Coronary artery (tissue), 2 donors: ENCODE measurements around the gene RNU6-7.

Source experiments
- DNase-seq: peaks from one replicate; pipeline ENCODE4 v3.0.0-alpha.2; 2017; ENCODE audit warnings: low spot score
- H3K27ac ChIP-seq, 2 donors: fragments of 200-600 bp; sonication (generic); one replicate each; pipeline ENCODE4 v1.5.1; 2016 to 2019
- H3K4me3 ChIP-seq: fragments of 200-600 bp; sonication (generic); 2 replicates; pipeline ENCODE4 v1.5.1; 2016; ENCODE audit warnings: mild to moderate bottlenecking, moderate library complexity
- TF ChIP-seq, protein P1 (sequence below): fragments of 200-600 bp; sonication (generic); IDR thresholded peaks from one replicate; pipeline ENCODE4 v1.5.1; 2019; ENCODE audit warnings: antibody characterized with exemption

Gene RNU6-7

DNA sequence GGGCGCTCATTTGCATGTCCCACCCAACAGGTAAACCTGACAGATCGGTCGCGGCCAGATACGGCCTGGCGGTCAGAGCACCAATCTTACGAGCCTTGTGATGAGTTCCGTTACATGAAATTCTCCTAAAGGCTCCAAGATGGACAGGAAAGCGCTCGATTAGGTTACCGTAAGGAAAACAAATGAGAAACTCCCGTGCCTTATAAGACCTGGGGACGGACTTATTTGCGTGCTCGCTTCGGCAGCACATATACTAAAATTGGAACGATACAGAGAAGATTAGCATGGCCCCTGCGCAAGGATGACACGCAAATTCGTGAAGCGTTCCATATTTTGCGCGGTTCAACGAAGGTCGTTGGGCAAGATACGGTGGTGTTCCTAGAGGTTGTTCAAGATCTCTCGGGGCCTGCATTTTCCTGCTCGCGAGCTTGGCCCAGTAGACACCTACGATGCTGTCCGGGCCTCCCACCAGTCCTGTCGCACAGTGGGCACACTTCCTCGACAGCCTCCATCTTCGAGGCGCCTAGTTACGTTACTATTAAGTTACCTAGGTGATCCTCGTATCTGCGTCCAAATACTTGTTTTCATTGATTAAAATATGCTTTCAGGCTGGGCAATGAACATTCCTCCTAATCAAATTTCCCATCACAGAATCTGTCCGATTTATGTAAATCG, at the start of gene RNU6-7:
TSS of gene RNU6-7 (plus strand) at position 230 of the 675 bp plus-strand sequence.
- peak within 1 kb of the TSS; percentile 80 to 91 for H3K27ac ChIP-seq
- TF ChIP-seq, protein P1, sequence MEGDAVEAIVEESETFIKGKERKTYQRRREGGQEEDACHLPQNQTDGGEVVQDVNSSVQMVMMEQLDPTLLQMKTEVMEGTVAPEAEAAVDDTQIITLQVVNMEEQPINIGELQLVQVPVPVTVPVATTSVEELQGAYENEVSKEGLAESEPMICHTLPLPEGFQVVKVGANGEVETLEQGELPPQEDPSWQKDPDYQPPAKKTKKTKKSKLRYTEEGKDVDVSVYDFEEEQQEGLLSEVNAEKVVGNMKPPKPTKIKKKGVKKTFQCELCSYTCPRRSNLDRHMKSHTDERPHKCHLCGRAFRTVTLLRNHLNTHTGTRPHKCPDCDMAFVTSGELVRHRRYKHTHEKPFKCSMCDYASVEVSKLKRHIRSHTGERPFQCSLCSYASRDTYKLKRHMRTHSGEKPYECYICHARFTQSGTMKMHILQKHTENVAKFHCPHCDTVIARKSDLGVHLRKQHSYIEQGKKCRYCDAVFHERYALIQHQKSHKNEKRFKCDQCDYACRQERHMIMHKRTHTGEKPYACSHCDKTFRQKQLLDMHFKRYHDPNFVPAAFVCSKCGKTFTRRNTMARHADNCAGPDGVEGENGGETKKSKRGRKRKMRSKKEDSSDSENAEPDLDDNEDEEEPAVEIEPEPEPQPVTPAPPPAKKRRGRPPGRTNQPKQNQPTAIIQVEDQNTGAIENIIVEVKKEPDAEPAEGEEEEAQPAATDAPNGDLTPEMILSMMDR: no peak
- DNase-seq: peak; percentile 73
- peak within 1 kb of the TSS; percentile 84 for H3K4me3 ChIP-seq

- TF ChIP-seq, protein P1: no peak
- Histone ChIP-seq H3K27ac (no peak overlapping the region), H3K4me3 (no peak overlapping the region)
- DNase-seq: no peak
Observed at GRCh38 chr14:32166029-32166428, 35.8 kb upstream of the RNU6-7 start.

- TF ChIP-seq, protein P1: no peak
- DNase-seq: no peak
- Histone ChIP-seq H3K4me3 (no peak overlapping the region), H3K27ac (no peak overlapping the region)
Observed at GRCh38 chr14:32166924-32167323, 34.9 kb upstream of the RNU6-7 start.

DNA sequence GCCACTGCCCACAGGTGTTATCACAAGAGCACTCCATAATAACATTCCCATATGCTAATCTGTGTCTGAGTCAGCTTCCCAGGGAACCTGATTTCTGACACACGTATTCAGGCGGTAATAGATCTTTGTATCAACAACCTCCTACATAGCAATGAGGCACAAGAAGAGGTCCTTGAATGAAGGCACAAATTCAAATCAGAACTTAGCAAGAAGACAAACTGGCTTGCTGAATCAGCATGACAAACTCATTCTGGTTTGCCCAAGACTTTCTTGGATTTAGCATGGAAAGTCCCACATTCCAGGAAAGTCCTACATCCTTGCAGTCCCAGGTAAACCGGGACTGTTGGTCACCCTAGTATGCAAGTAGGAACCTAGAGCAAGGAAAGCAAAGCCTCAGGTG, 33.9 kb upstream of the RNU6-7 start:
- no peak for DNase-seq
- no peak overlapping the region for H3K4me3 ChIP-seq
- H3K27ac ChIP-seq: no peak overlapping the region
- TF ChIP-seq, protein P1: no peak

DNA sequence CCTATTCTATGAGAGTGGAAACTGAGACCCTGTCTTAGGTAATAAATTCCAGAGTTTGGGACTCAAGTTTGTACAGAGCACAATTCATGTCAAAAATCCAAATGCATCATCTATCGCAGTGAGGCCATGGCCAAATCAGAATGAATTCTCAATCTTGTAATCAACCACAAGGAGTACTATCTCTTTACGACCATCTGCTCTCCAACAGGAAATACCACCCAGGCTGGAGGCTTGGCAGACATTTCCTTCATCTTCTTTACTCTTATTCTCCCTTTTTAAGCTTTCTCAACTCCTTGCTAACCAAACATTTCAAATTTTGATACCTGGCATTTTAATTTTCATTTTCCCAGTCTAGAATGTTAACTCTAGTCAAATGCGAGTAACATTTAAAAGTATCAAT, 32.7 kb upstream of the RNU6-7 start:
- no peak overlapping the region for H3K27ac ChIP-seq
- no peak overlapping the region for H3K4me3 ChIP-seq
- DNase-seq: no peak
- TF ChIP-seq, protein P1: no peak

DNA sequence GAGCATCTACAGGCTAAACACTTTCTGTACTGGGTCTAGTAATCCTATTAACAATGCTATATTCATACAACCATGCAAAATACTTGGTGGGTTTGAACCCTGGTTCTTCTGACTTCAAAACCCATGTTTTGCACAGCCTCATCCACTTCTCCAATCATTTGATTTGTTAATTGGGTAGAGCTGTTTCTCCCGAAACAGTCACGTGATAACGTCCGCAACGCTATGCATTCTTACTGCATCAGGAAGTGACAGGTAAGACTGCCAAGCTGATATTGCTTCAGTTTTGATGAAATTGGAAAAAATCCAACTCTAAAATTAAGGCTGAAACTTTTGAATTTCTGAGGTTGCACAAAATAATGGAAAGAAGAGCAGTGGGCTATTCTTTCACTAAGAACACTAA, 30.4 kb upstream of the RNU6-7 start:
- no peak overlapping the region for H3K27ac ChIP-seq
- H3K4me3 ChIP-seq: no peak overlapping the region
- TF ChIP-seq, protein P1: no peak
- no peak for DNase-seq
